RWPE2 (cell line): Measurements from ENCODE around the gene CCS.

Experiments
- ATAC-seq: fragments of 200-7000 bp; cut with Tn5 transposase; 3 replicates; pipeline ENCODE4 v1.9.1; 2021; ENCODE audit warnings: low read depth
- DNase-seq: peaks from one replicate; pipeline ENCODE4 v3.0.0-alpha.2; 2020; ENCODE audit warnings: low spot score
- H3K27ac ChIP-seq: fragments of 450-650 bp; 2 replicates; pipeline ENCODE4 v1.5.1; 2017; ENCODE audit warnings: mild to moderate bottlenecking; ENCODE audit not compliant: poor library complexity, severe bottlenecking
- H3K27me3 ChIP-seq: fragments of 250-450 bp; sonication (Bioruptor Pico); 2 replicates; pipeline ENCODE4 v1.5.1; 2021; ENCODE audit warnings: mild to moderate bottlenecking, moderate library complexity; ENCODE audit not compliant: insufficient read depth, poor library complexity, severe bottlenecking
- H3K36me3 ChIP-seq: fragments of 250-450 bp; sonication (Bioruptor Pico); 2 replicates; pipeline ENCODE4 v1.5.1; 2020; ENCODE audit warnings: low read depth, mild to moderate bottlenecking, moderate library complexity
- H3K4me1 ChIP-seq: fragments of 250-450 bp; sonication (Bioruptor Pico); 2 replicates; pipeline ENCODE4 v1.5.1; 2021; ENCODE audit warnings: mild to moderate bottlenecking, moderate library complexity; ENCODE audit not compliant: insufficient read depth, poor library complexity, severe bottlenecking
- H3K4me3 ChIP-seq: fragments of 250-450 bp; sonication (Bioruptor Pico); 2 replicates; pipeline ENCODE4 v1.5.1; 2021; ENCODE audit warnings: mild to moderate bottlenecking, moderate library complexity; ENCODE audit not compliant: severe bottlenecking
- H3K9me3 ChIP-seq: fragments of 250-450 bp; sonication (Bioruptor Pico); 2 replicates; pipeline ENCODE4 v1.5.1; 2021; ENCODE audit warnings: mild to moderate bottlenecking, moderate library complexity; ENCODE audit not compliant: severe bottlenecking
- TF ChIP-seq, protein P1 (sequence below): fragments of 450-650 bp; IDR thresholded peaks from one replicate; pipeline ENCODE4 v1.5.1; 2017; ENCODE audit warnings: mild to moderate bottlenecking, moderate library complexity; ENCODE audit not compliant: poor library complexity, severe bottlenecking

CCS gene

DNA sequence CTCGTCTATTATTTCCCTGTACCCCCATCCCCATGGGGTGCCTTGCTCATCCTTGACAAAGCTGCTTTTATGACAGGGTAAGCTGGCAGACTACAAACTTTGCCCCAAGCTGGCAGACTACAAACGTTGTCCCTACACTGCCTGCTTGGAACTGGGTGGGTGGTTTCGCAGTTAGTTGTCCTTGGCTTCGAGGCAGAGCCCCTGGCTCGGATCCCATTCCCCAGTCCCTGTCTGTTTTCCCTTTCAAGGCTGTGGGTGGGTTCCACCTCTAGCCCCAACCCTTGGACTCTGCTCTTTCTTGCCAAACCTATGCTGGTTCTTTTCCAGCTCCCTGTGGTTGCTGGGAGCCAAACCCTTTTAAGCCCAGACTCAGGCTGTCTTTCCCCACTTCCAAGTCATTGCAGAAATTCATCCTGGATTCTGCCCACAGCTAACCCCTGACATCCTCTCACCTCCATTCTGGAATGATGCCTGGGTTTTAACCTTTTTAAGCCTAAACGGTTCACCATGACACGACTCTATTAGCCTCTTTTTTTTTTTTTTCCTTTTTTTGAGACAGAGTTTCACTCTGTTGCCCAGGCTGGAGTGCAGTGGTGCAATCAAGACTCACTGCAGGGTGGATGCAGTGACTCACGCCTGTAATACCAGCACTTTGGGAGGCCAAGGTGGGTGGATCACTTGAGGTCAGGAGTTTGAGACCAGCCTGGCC, 14.3 kb downstream of the CCS start:
- no peaks in the 10 kb centered on the region; the same call in 1 of the 2 replicates for H3K36me3 ChIP-seq
- TF ChIP-seq, protein P1, sequence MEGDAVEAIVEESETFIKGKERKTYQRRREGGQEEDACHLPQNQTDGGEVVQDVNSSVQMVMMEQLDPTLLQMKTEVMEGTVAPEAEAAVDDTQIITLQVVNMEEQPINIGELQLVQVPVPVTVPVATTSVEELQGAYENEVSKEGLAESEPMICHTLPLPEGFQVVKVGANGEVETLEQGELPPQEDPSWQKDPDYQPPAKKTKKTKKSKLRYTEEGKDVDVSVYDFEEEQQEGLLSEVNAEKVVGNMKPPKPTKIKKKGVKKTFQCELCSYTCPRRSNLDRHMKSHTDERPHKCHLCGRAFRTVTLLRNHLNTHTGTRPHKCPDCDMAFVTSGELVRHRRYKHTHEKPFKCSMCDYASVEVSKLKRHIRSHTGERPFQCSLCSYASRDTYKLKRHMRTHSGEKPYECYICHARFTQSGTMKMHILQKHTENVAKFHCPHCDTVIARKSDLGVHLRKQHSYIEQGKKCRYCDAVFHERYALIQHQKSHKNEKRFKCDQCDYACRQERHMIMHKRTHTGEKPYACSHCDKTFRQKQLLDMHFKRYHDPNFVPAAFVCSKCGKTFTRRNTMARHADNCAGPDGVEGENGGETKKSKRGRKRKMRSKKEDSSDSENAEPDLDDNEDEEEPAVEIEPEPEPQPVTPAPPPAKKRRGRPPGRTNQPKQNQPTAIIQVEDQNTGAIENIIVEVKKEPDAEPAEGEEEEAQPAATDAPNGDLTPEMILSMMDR = no peak
- DNase-seq (no peak), ATAC-seq (peak; percentile 74)
- no peaks in the 10 kb centered on the region for H3K9me3 ChIP-seq
- H3K4me3 ChIP-seq = no peak overlapping the region
- peak overlapping the region; percentile 34 for H3K27ac ChIP-seq
- no peaks in the 10 kb centered on the region for H3K4me1 ChIP-seq
- no peaks in the 10 kb centered on the region for H3K27me3 ChIP-seq

- Histone ChIP-seq H3K36me3 (no peaks in the 10 kb centered on the region), H3K4me3 (no peak overlapping the region), H3K4me1 (no peaks in the 10 kb centered on the region), H3K9me3 (no peaks in the 10 kb centered on the region), H3K27me3 (no peaks in the 10 kb centered on the region), H3K27ac (no peak overlapping the region)
- DNase-seq (no peak), ATAC-seq (no peak)
- TF ChIP-seq, protein P1 = no peak
Measured at GRCh38 chr11:66609721-66610617, 17.0 kb downstream of the CCS start.

GRCh38 chr11:66612458-66612857, 19.5 kb downstream of the CCS start:
- TF ChIP-seq, protein P1 = no peak
- Histone ChIP-seq H3K9me3 (no peaks in the 10 kb centered on the region), H3K36me3 (peaks cover 3% of the 10 kb centered on the region), H3K27ac (no peak overlapping the region), H3K4me3 (no peak overlapping the region), H3K27me3 (no peaks in the 10 kb centered on the region), H3K4me1 (peaks cover 3% of the 10 kb centered on the region)
- DNase-seq (no peak), ATAC-seq (no peak)

DNA sequence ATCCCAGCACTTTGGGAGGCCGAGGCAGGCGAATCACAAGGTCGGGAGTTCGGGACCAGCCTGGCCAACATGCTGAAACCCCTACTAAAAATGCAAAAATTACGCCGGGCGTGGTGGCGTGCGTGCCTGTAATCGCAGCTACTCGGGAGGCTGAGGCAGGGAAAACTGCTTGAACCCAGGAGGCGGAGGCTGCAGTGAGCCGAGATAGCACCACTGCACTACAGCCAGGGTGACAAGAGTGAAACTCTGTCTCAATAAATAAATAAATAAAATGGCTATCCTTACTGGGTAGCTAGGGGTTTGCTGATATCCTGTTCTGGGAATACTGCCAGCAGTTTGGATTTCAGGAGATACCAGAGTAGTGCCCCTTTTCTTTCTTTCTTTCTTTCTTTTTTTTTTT, 21.1 kb downstream of the CCS start:
- Histone ChIP-seq H3K27me3 (no peaks in the 10 kb centered on the region), H3K4me3 (no peak overlapping the region), H3K27ac (no peak overlapping the region), H3K36me3 (peaks cover 19% of the 10 kb centered on the region), H3K9me3 (no peaks in the 10 kb centered on the region), H3K4me1 (peaks cover 5% of the 10 kb centered on the region)
- TF ChIP-seq, protein P1 = no peak
- DNase-seq (no peak), ATAC-seq (no peak)
